ENCODE results near the gene RNPEPL1.
"Not testable (repeated sequence)": the region's sequence is repeated elsewhere in the genome, so short reads cannot be mapped to it uniquely, and the experiment has no call there.

Gene RNPEPL1

GRCh38 chr2:240559286-240559685, 9.0 kb upstream of the RNPEPL1 start:
- H3K36me3 ChIP-seq (ENCODE audit: insufficient read depth, low read length), result 0 out of 2 replicates have a peak, but pooled peaks cover 4% of the 10 kb centered on the region
- no peaks in the 10 kb centered on the region for H3K9me3 ChIP-seq (ENCODE audit: low read depth, low read length)
- peak overlapping the region; percentile 87 for H3K4me3 ChIP-seq
- H3K9ac ChIP-seq (ENCODE audit: insufficient read length), result no peak overlapping the region
- no peak overlapping the region for H3K27ac ChIP-seq
- no peak for DNase-seq (ENCODE audit: low read depth, low spot score)
- TF ChIP-seq POLR2AphosphoS5 (IDR thresholded peaks at IDR 0.05; ENCODE audit: borderline replicate concordance, low read depth, low read length) (no peak), FOXP2 (optimal IDR thresholded peaks at IDR 0.05; ENCODE audit: control extremely low read depth, extremely low read length, insufficient read depth) (no peak), EZH2 (IDR thresholded peaks at IDR 0.05) (no peak)

- Histone ChIP-seq H3K27ac (peak within 1 kb of the TSS; percentile 89), H3K9me3 (ENCODE audit: low read depth, low read length) (no peaks in the 10 kb centered on the region), H3K4me3 (peak within 1 kb of the TSS; percentile 87), H3K9ac (ENCODE audit: insufficient read length) (peak within 1 kb of the TSS; percentile 94), H3K36me3 (ENCODE audit: insufficient read depth, low read length) (0 out of 2 replicates have a peak, but pooled peaks cover 4% of the 10 kb centered on the region)
- peak; percentile 95 for TF ChIP-seq POLR2AphosphoS5 (IDR thresholded peaks at IDR 0.05; ENCODE audit: borderline replicate concordance, low read depth, low read length)
- TF ChIP-seq EZH2 (IDR thresholded peaks at IDR 0.05), result no peak
- no peak for TF ChIP-seq FOXP2 (optimal IDR thresholded peaks at IDR 0.05; ENCODE audit: control extremely low read depth, extremely low read length, insufficient read depth)
- no peak for DNase-seq (ENCODE audit: low read depth, low spot score)
Observed at GRCh38 chr2:240560084-240560479, 8.2 kb upstream of the RNPEPL1 start, which contains the start of gene DUSP28. Gene DUSP28, plus strand, starts transcription at chr2:240560357. Its CDS starts 328 bp downstream, at chr2:240560685.

GRCh38 chr2:240560480-240561324, 7.6 kb upstream of the RNPEPL1 start:
- TF ChIP-seq FOXP2 (optimal IDR thresholded peaks at IDR 0.05; ENCODE audit: control extremely low read depth, extremely low read length, insufficient read depth) (peak; percentile 67), POLR2AphosphoS5 (IDR thresholded peaks at IDR 0.05; ENCODE audit: borderline replicate concordance, low read depth, low read length) (peak; percentile 93), EZH2 (IDR thresholded peaks at IDR 0.05) (no peak)
- peak; percentile 79 for DNase-seq (ENCODE audit: low read depth, low spot score)
- H3K27ac ChIP-seq, result peak overlapping the region; percentile 89
- 0 out of 2 replicates have a peak, but pooled peaks cover 4% of the 10 kb centered on the region for H3K36me3 ChIP-seq (ENCODE audit: insufficient read depth, low read length)
- H3K9ac ChIP-seq (ENCODE audit: insufficient read length), result peak overlapping the region; percentile 94
- peak overlapping the region; percentile 87 for H3K4me3 ChIP-seq
- H3K9me3 ChIP-seq (ENCODE audit: low read depth, low read length), result no peaks in the 10 kb centered on the region

GRCh38 chr2:240561325-240561971, 6.8 kb upstream of the RNPEPL1 start:
- 0 out of 2 replicates have a peak, but pooled peaks cover 4% of the 10 kb centered on the region for H3K36me3 ChIP-seq (ENCODE audit: insufficient read depth, low read length)
- H3K27ac ChIP-seq, result peak overlapping the region; percentile 52; the same call in 1 of the 2 replicates
- peak overlapping the region; percentile 79 for H3K9ac ChIP-seq (ENCODE audit: insufficient read length)
- no peaks in the 10 kb centered on the region for H3K9me3 ChIP-seq (ENCODE audit: low read depth, low read length)
- TF ChIP-seq FOXP2 (optimal IDR thresholded peaks at IDR 0.05; ENCODE audit: control extremely low read depth, extremely low read length, insufficient read depth), result no peak
- no peak for TF ChIP-seq EZH2 (IDR thresholded peaks at IDR 0.05)
- TF ChIP-seq POLR2AphosphoS5 (IDR thresholded peaks at IDR 0.05; ENCODE audit: borderline replicate concordance, low read depth, low read length), result peak; percentile 44; the same call in 1 of the 2 replicates
- DNase-seq (ENCODE audit: low read depth, low spot score), result no peak
- peak overlapping the region; percentile 87 for H3K4me3 ChIP-seq

- not testable (repeated sequence) for H3K36me3 ChIP-seq (ENCODE audit: insufficient read depth, low read length); H3K4me3 ChIP-seq; H3K27ac ChIP-seq; H3K9me3 ChIP-seq (ENCODE audit: low read depth, low read length); H3K9ac ChIP-seq (ENCODE audit: insufficient read length); DNase-seq (ENCODE audit: low read depth, low spot score)
Observed at GRCh38 chr2:240563231-240563630, 5.1 kb upstream of the RNPEPL1 start.

DNA sequence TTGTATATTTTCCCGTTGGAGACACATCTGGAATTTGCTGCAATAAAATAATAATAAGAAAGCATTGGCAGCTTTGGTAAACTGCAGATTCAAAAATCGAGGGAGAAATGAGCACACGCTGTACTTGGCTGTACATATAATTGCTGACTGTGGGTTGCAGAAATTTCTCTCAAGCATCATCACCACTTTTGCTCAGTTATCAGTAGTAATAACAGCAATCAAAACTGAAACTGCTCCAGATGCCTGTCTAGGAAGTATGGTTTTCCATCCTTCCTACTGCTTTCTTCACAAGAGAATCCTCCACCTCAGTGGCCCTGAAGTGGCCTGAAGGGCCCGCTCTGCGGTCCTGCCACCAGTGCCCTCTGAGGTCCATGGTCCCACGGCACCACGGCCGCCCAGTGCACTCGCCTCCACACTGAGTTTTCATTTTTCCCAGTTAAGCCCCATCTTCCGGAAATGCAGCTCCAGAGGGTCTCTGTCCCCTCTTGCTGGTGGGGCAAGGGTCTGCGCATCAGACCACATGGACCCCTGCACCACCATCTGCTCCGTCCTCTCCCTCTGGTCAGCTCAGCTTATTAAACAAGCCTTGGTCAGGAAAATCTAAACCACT, 4.2 kb upstream of the RNPEPL1 start:
- 0 out of 2 replicates have a peak overlapping the region, but pooled peaks have one; percentile 2 for H3K27ac ChIP-seq
- H3K9me3 ChIP-seq (ENCODE audit: low read depth, low read length), result no peaks in the 10 kb centered on the region
- 0 out of 2 replicates have a peak, but pooled peaks cover 4% of the 10 kb centered on the region for H3K36me3 ChIP-seq (ENCODE audit: insufficient read depth, low read length)
- TF ChIP-seq POLR2AphosphoS5 (IDR thresholded peaks at IDR 0.05; ENCODE audit: borderline replicate concordance, low read depth, low read length) (no peak), EZH2 (IDR thresholded peaks at IDR 0.05) (no peak), FOXP2 (optimal IDR thresholded peaks at IDR 0.05; ENCODE audit: control extremely low read depth, extremely low read length, insufficient read depth) (no peak)
- no peak for DNase-seq (ENCODE audit: low read depth, low spot score)
- H3K4me3 ChIP-seq, result no peak overlapping the region
- H3K9ac ChIP-seq (ENCODE audit: insufficient read length), result no peak overlapping the region

DNA sequence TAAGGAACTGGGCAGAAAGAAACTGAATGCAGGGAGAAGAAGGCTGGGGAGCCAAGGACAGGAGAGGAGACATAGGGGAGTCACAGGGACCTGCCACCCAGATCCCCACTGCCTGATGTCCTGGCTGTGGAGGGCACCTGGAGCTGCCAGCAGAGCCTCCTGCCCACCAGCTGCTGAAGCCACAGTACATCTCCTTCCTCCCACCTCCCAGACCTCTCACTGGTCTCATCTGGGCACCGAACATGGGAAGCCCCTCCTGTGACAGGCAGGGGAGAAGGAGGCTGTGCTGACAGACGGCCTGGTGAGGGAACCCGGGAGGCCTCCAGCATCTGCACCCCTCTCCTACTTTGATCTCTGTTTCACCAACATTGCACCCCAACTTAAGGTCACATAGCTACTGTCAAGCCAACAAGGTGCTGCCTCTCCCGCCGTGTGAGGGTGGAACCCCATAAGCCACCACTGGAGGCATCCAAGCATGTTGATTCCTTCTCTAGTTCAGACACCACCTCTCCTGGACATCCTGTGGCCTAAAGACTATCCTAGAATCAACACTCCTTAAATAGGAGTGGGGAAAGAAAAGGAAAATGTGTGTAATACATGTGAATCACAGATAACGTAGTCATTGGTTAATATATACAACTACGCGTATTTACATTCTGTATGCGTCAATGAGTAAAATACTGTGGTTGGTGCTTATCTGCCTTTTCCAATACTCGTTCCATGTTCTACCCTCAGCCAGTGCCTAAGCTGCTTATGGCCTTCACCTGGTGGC, 3.5 kb upstream of the RNPEPL1 start:
- no peak overlapping the region for H3K4me3 ChIP-seq
- H3K9ac ChIP-seq (ENCODE audit: insufficient read length), result no peak overlapping the region
- no peak for TF ChIP-seq EZH2 (IDR thresholded peaks at IDR 0.05)
- TF ChIP-seq FOXP2 (optimal IDR thresholded peaks at IDR 0.05; ENCODE audit: control extremely low read depth, extremely low read length, insufficient read depth), result no peak
- no peak for TF ChIP-seq POLR2AphosphoS5 (IDR thresholded peaks at IDR 0.05; ENCODE audit: borderline replicate concordance, low read depth, low read length)
- no peak for DNase-seq (ENCODE audit: low read depth, low spot score)
- H3K27ac ChIP-seq, result no peak overlapping the region
- no peaks in the 10 kb centered on the region for H3K36me3 ChIP-seq (ENCODE audit: insufficient read depth, low read length)
- H3K9me3 ChIP-seq (ENCODE audit: low read depth, low read length), result no peaks in the 10 kb centered on the region

All from SK-N-MC (cell line).